Measurements from ENCODE around the gene DHRS7B. TPM values are rescaled to one million over a fixed set of nuclear protein-coding genes. Genes with fewer than 3 reads are reported as not detected.

Gene DHRS7B
- total RNA-seq, 1 experiment from 2014 or later: 9.4 TPM

GRCh38 chr17:21202512-21202911 lies 75.7 kb downstream of the DHRS7B start:
- CTCF ChIA-PET: no interaction called here
- no peak for TF ChIP-seq POLR2AphosphoS5 (IDR thresholded peaks at IDR 0.05; ENCODE audit: low read depth, low read length)
- no peak for TF ChIP-seq TCF7L2 (IDR thresholded peaks at IDR 0.05; ENCODE audit: low read depth, low read length)
- TF ChIP-seq SIN3A (IDR thresholded peaks at IDR 0.05; ENCODE audit: borderline replicate concordance, insufficient read depth, low read depth, low read length): no peak
- TF ChIP-seq REST (IDR thresholded peaks at IDR 0.05; ENCODE audit: insufficient read depth in 1 of 2, low read depth in 2 of 2, low read length in 1 of 2): no peak
- TF ChIP-seq CTCF (IDR thresholded peaks at IDR 0.05): no peak
- H3K9me3 ChIP-seq (ENCODE audit: control insufficient read depth, insufficient read depth, low read depth, low read length): no peaks in the 10 kb centered on the region
- intact Hi-C loops (cut with micrococcal nuclease; ENCODE audit: unreplicated experiment) (no loop called here), in situ Hi-C loops (cut with HindIII; ENCODE audit: low pct_unique_long_range_greater_than_20kb, low sequenced_read_pairs) (no loop called here)
- no peak overlapping the region for H3K4me3 ChIP-seq (ENCODE audit: low read depth in 2 of 2, low read length in 2 of 2)
- no peak overlapping the region for H3K27ac ChIP-seq (ENCODE audit: low read length)
- H3K36me3 ChIP-seq (ENCODE audit: control insufficient read depth, insufficient read depth, low read length): no peaks in the 10 kb centered on the region; the same call in none of the 2 replicates
- POLR2A ChIA-PET: no interaction called here
- H3K4me1 ChIP-seq (ENCODE audit: control insufficient read depth, insufficient read depth, low read length): no peaks in the 10 kb centered on the region
- DNase-seq (ENCODE audit: low read depth, low spot score) (no peak), ATAC-seq (no peak)
- H3K27me3 ChIP-seq (ENCODE audit: control insufficient read depth, insufficient read depth, low read length): no peaks in the 10 kb centered on the region
- no TSS peak for BruUV-seq (replicated peaks)

GRCh38 chr17:21204935-21205334 lies 78.2 kb downstream of the DHRS7B start:
- DNase-seq (ENCODE audit: low read depth, low spot score) (no peak), ATAC-seq (no peak)
- Histone ChIP-seq H3K27me3 (ENCODE audit: control insufficient read depth, insufficient read depth, low read length) (no peaks in the 10 kb centered on the region), H3K36me3 (ENCODE audit: control insufficient read depth, insufficient read depth, low read length) (no peaks in the 10 kb centered on the region), H3K4me1 (ENCODE audit: control insufficient read depth, insufficient read depth, low read length) (no peaks in the 10 kb centered on the region), H3K4me3 (ENCODE audit: low read depth in 2 of 2, low read length in 2 of 2) (no peak overlapping the region), H3K27ac (ENCODE audit: low read length) (no peak overlapping the region), H3K9me3 (ENCODE audit: control insufficient read depth, insufficient read depth, low read depth, low read length) (no peaks in the 10 kb centered on the region)
- no TSS peak for BruUV-seq (replicated peaks)
- no peak for TF ChIP-seq TCF7L2 (IDR thresholded peaks at IDR 0.05; ENCODE audit: low read depth, low read length)
- no peak for TF ChIP-seq POLR2AphosphoS5 (IDR thresholded peaks at IDR 0.05; ENCODE audit: low read depth, low read length)
- TF ChIP-seq REST (IDR thresholded peaks at IDR 0.05; ENCODE audit: insufficient read depth in 1 of 2, low read depth in 2 of 2, low read length in 1 of 2): no peak
- no peak for TF ChIP-seq CTCF (IDR thresholded peaks at IDR 0.05)
- no peak for TF ChIP-seq SIN3A (IDR thresholded peaks at IDR 0.05; ENCODE audit: borderline replicate concordance, insufficient read depth, low read depth, low read length)
- CTCF ChIA-PET: no interaction called here
- in situ Hi-C loops (cut with HindIII; ENCODE audit: low pct_unique_long_range_greater_than_20kb, low sequenced_read_pairs) (no loop called here), intact Hi-C loops (cut with micrococcal nuclease; ENCODE audit: unreplicated experiment) (no loop called here)
- POLR2A ChIA-PET: no interaction called here

All from Panc1 (cell line).